ENCODE results near the gene TSPO. TPM values are rescaled to one million over a fixed set of nuclear protein-coding genes. Genes with fewer than 3 reads are reported as not detected.

The TSPO gene
- total and polyA plus RNA-seq, 2 experiments from 2014 or later, result 896 to 970 TPM

- Histone ChIP-seq H3K27ac (no peak overlapping the region), H3K4me2 (ENCODE audit: unreplicated experiment) (no peak overlapping the region), H3K9me2 (ENCODE audit: insufficient read depth) (no peaks in the 10 kb centered on the region), H3K36me3 (ENCODE audit: low read depth) (no peaks in the 10 kb centered on the region), H3K4me1 (ENCODE audit: insufficient read depth) (peaks cover 4% of the 10 kb centered on the region), H3K9ac (no peak overlapping the region), H4K20me1 (ENCODE audit: insufficient read depth) (no peaks in the 10 kb centered on the region), H3F3A (ENCODE audit: insufficient read depth) (0 out of 2 replicates have a peak, but pooled peaks cover under 1% of the 10 kb centered on the region), H3K27me3 (replicated peaks; ENCODE audit: insufficient read depth) (no peaks in the 10 kb centered on the region), H3K9me3 (ENCODE audit: low read depth) (no peaks in the 10 kb centered on the region), H3K4me3 (no peak overlapping the region), H2AFZ (no peak overlapping the region), H3K79me2 (ENCODE audit: insufficient read depth) (no peaks in the 10 kb centered on the region)
- TF ChIP-seq EZH2phosphoT487 (IDR thresholded peaks at IDR 0.05; ENCODE audit: insufficient read depth, low read depth), result no peak
- no peak for TF ChIP-seq EZH2 (IDR thresholded peaks at IDR 0.05; ENCODE audit: insufficient read depth, poor library complexity, severe bottlenecking)
- 74 to 79% methylated on average over 10 of the region's 10 CpGs for WGBS, 2 experiments (ENCODE audit: low coverage in 1 of 2, low lambda C conversion rate in 2 of 2, missing lambda C conversion rate in 2 of 2)
- in situ Hi-C loops (cut with MboI), result no loop called here
- no peak for DNase-seq
Observed at GRCh38 chr22:43202326-43202725, 51.0 kb downstream of the TSPO start.

- Histone ChIP-seq H3K9me3 (ENCODE audit: low read depth) (no peaks in the 10 kb centered on the region), H3K4me2 (ENCODE audit: unreplicated experiment) (no peak overlapping the region), H2AFZ (no peak overlapping the region), H3K27ac (no peak overlapping the region), H3K79me2 (ENCODE audit: insufficient read depth) (no peaks in the 10 kb centered on the region), H3K9ac (no peak overlapping the region), H3K4me3 (no peak overlapping the region), H4K20me1 (ENCODE audit: insufficient read depth) (no peaks in the 10 kb centered on the region), H3K4me1 (ENCODE audit: insufficient read depth) (no peaks in the 10 kb centered on the region), H3K36me3 (ENCODE audit: low read depth) (no peaks in the 10 kb centered on the region), H3K27me3 (replicated peaks; ENCODE audit: insufficient read depth) (no peaks in the 10 kb centered on the region), H3F3A (ENCODE audit: insufficient read depth) (no peaks in the 10 kb centered on the region), H3K9me2 (ENCODE audit: insufficient read depth) (no peaks in the 10 kb centered on the region)
- in situ Hi-C loops (cut with MboI), result no loop called here
- no peak for DNase-seq
- TF ChIP-seq EZH2 (IDR thresholded peaks at IDR 0.05; ENCODE audit: insufficient read depth, poor library complexity, severe bottlenecking) (no peak), EZH2phosphoT487 (IDR thresholded peaks at IDR 0.05; ENCODE audit: insufficient read depth, low read depth) (no peak)
- 68 to 78% methylated on average over 13 of the region's 13 CpGs for WGBS, 2 experiments (ENCODE audit: low coverage in 1 of 2, low lambda C conversion rate in 2 of 2, missing lambda C conversion rate in 2 of 2)
Observed at GRCh38 chr22:43202756-43203410, 51.5 kb downstream of the TSPO start.

- Histone ChIP-seq H3K9ac (no peak overlapping the region), H3K27ac (no peak overlapping the region), H3K79me2 (ENCODE audit: insufficient read depth) (no peaks in the 10 kb centered on the region), H3K4me2 (ENCODE audit: unreplicated experiment) (no peak overlapping the region), H3K27me3 (replicated peaks; ENCODE audit: insufficient read depth) (no peaks in the 10 kb centered on the region), H3K9me3 (ENCODE audit: low read depth) (no peaks in the 10 kb centered on the region), H2AFZ (no peak overlapping the region), H3K4me1 (ENCODE audit: insufficient read depth) (no peaks in the 10 kb centered on the region), H3K4me3 (no peak overlapping the region), H3F3A (ENCODE audit: insufficient read depth) (no peaks in the 10 kb centered on the region), H3K36me3 (ENCODE audit: low read depth) (no peaks in the 10 kb centered on the region), H3K9me2 (ENCODE audit: insufficient read depth) (no peaks in the 10 kb centered on the region), H4K20me1 (ENCODE audit: insufficient read depth) (no peaks in the 10 kb centered on the region)
- WGBS, 2 experiments (ENCODE audit: low coverage in 1 of 2, low lambda C conversion rate in 2 of 2, missing lambda C conversion rate in 2 of 2), result 77 to 79% methylated on average over 15 to 20 of the region's 20 CpGs
- DNase-seq, result no peak
- in situ Hi-C loops (cut with MboI), result no loop called here
- TF ChIP-seq EZH2 (IDR thresholded peaks at IDR 0.05; ENCODE audit: insufficient read depth, poor library complexity, severe bottlenecking), result no peak
- no peak for TF ChIP-seq EZH2phosphoT487 (IDR thresholded peaks at IDR 0.05; ENCODE audit: insufficient read depth, low read depth)
Observed at GRCh38 chr22:43203471-43203981, 52.2 kb downstream of the TSPO start.

GRCh38 chr22:43205261-43205691 is 53.9 kb downstream of the TSPO start:
- Histone ChIP-seq H2AFZ (no peak overlapping the region), H3K27me3 (replicated peaks; ENCODE audit: insufficient read depth) (no peaks in the 10 kb centered on the region), H3K36me3 (ENCODE audit: low read depth) (no peaks in the 10 kb centered on the region), H3F3A (ENCODE audit: insufficient read depth) (no peaks in the 10 kb centered on the region), H4K20me1 (ENCODE audit: insufficient read depth) (no peaks in the 10 kb centered on the region), H3K4me2 (ENCODE audit: unreplicated experiment) (no peak overlapping the region), H3K27ac (no peak overlapping the region), H3K9me3 (ENCODE audit: low read depth) (no peaks in the 10 kb centered on the region), H3K4me1 (ENCODE audit: insufficient read depth) (no peaks in the 10 kb centered on the region), H3K9me2 (ENCODE audit: insufficient read depth) (no peaks in the 10 kb centered on the region), H3K9ac (no peak overlapping the region), H3K79me2 (ENCODE audit: insufficient read depth) (no peaks in the 10 kb centered on the region), H3K4me3 (no peak overlapping the region)
- no peak for DNase-seq
- TF ChIP-seq EZH2 (IDR thresholded peaks at IDR 0.05; ENCODE audit: insufficient read depth, poor library complexity, severe bottlenecking), result no peak
- no peak for TF ChIP-seq EZH2phosphoT487 (IDR thresholded peaks at IDR 0.05; ENCODE audit: insufficient read depth, low read depth)
- WGBS, 2 experiments (ENCODE audit: low coverage in 1 of 2, low lambda C conversion rate in 2 of 2, missing lambda C conversion rate in 2 of 2), result 66 to 75% methylated on average over 6 to 8 of the region's 9 CpGs
- in situ Hi-C loops (cut with MboI), result no loop called here

All from GM23248 (cell line).